ENCODE measurements around the gene GRIA4. TPM values are rescaled to one million over a fixed set of nuclear protein-coding genes. Genes with fewer than 3 reads are reported as not detected.

GRIA4 gene
- polyA plus RNA-seq, 3 donors, result not detected

DNA sequence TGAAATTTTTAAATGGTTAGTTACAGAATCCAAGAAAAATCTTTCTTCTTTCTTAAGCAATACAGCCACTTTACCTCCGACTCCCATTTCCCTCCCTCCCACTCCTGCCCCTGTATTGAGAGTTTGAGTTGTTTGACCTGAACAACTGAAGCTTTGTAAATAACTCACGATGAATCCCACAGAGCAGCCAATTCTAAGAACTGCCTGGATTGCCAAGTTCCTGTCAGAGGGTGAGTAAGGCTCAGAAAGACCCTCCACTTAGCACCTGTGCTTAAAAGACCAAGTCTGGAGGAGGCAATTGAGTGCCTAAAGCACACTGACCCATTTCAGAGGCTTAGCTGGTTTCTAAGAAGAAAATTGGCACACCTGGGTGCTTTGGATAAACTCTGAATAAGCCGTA is 253.7 kb downstream of the GRIA4 start:
- no peaks in the 10 kb centered on the region for H3K79me2 ChIP-seq (ENCODE audit: insufficient read depth, low read length)
- Mint-ChIP-seq H3K4me1 (no peaks in the 10 kb centered on the region), H3K36me3 (no peaks in the 10 kb centered on the region), H3K27ac (no peak overlapping the region), H3K27me3 (ENCODE audit: low read depth in 3 of 3) (peaks cover 0 to 1% (median 0%) of the 10 kb centered on the region in 3 donors), H3K4me3 (no peak overlapping the region), H3K9me3 (no peaks in the 10 kb centered on the region)
- H3K9ac ChIP-seq (ENCODE audit: insufficient read depth, low read length, poor library complexity, severe bottlenecking), result no peak overlapping the region
- H3K4me1 ChIP-seq (ENCODE audit: control insufficient read depth in 1 of 2, insufficient read depth in 2 of 2, low read length in 2 of 2), result no peaks in the 10 kb centered on the region
- no peak overlapping the region for H2AFZ ChIP-seq (ENCODE audit: insufficient read depth, low read depth, low read length, poor library complexity, severe bottlenecking)
- no peaks in the 10 kb centered on the region for H3K36me3 ChIP-seq (replicated peaks in 1 of 2; ENCODE audit: control insufficient read depth in 1 of 2, insufficient read depth in 2 of 2, low read length in 2 of 2)
- no CpG with 5 or more reads among the region's 3 CpGs for WGBS (ENCODE audit: insufficient coverage)
- DNase-seq, result no peak
- H3K4me2 ChIP-seq (replicated peaks; ENCODE audit: extremely low read depth, low read length, poor library complexity, severe bottlenecking), result no peak overlapping the region
- TF ChIP-seq, protein P1, sequence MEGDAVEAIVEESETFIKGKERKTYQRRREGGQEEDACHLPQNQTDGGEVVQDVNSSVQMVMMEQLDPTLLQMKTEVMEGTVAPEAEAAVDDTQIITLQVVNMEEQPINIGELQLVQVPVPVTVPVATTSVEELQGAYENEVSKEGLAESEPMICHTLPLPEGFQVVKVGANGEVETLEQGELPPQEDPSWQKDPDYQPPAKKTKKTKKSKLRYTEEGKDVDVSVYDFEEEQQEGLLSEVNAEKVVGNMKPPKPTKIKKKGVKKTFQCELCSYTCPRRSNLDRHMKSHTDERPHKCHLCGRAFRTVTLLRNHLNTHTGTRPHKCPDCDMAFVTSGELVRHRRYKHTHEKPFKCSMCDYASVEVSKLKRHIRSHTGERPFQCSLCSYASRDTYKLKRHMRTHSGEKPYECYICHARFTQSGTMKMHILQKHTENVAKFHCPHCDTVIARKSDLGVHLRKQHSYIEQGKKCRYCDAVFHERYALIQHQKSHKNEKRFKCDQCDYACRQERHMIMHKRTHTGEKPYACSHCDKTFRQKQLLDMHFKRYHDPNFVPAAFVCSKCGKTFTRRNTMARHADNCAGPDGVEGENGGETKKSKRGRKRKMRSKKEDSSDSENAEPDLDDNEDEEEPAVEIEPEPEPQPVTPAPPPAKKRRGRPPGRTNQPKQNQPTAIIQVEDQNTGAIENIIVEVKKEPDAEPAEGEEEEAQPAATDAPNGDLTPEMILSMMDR (IDR thresholded peaks at IDR 0.05), result no peak
- H4K20me1 ChIP-seq (ENCODE audit: insufficient read depth, low read length), result no peaks in the 10 kb centered on the region
- no peak overlapping the region for H3K27ac ChIP-seq (ENCODE audit: low read depth in 1 of 2, low read length in 2 of 2)
- H3K4me3 ChIP-seq (replicated peaks in 1 of 3; ENCODE audit: low read depth in 2 of 3, low read length in 3 of 3), result no peak overlapping the region
- no peaks in the 10 kb centered on the region for H3K9me3 ChIP-seq (replicated peaks in 1 of 2; ENCODE audit: control insufficient read depth in 1 of 2, insufficient read depth in 1 of 2, low read length in 2 of 2)
- H3K27me3 ChIP-seq (ENCODE audit: control insufficient read depth in 2 of 2, insufficient read depth in 2 of 2, low read length in 2 of 2), result no peaks in the 10 kb centered on the region
- intact Hi-C loops (cut with micrococcal nuclease), result loop anchor here in 1 of 2 donors (10.0 kb wide), 1 partner anchor 1259 kb away; no protein-coding TSS in a partner anchor

DNA sequence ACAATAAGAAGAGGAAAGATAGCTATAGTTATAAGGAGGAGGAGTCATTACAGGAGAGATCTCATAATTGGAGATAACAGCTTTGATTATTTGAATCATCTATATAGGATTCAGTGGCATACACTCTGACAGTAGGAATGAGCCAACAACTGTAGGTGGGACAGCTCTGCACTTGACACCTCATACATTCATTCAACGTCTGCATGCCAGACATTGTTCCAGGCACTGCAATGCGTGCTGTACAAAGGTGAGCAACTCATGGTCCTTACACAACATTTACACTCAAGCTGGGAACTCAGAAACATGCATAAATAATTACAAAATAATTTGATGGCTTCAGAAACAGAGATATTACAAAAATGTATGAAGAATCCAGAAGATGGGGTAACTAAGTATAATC is 257.9 kb downstream of the GRIA4 start:
- intact Hi-C loops (cut with micrococcal nuclease), result loop anchor here in 1 of 2 donors (10.0 kb wide), 1 partner anchor 1263 kb away; no protein-coding TSS in a partner anchor
- no peak overlapping the region for H3K27ac ChIP-seq (ENCODE audit: low read depth in 1 of 2, low read length in 2 of 2)
- H3K9ac ChIP-seq (ENCODE audit: insufficient read depth, low read length, poor library complexity, severe bottlenecking), result no peak overlapping the region
- no peaks in the 10 kb centered on the region for H3K4me1 Mint-ChIP-seq
- peaks cover 0 to 1% (median 0%) of the 10 kb centered on the region in 3 donors for H3K27me3 Mint-ChIP-seq (ENCODE audit: low read depth in 3 of 3)
- no peaks in the 10 kb centered on the region for H3K27me3 ChIP-seq (ENCODE audit: control insufficient read depth in 2 of 2, insufficient read depth in 2 of 2, low read length in 2 of 2)
- H3K4me1 ChIP-seq (ENCODE audit: control insufficient read depth in 1 of 2, insufficient read depth in 2 of 2, low read length in 2 of 2), result no peaks in the 10 kb centered on the region
- H4K20me1 ChIP-seq (ENCODE audit: insufficient read depth, low read length), result no peaks in the 10 kb centered on the region
- H2AFZ ChIP-seq (ENCODE audit: insufficient read depth, low read depth, low read length, poor library complexity, severe bottlenecking), result no peak overlapping the region
- TF ChIP-seq, protein P1 (IDR thresholded peaks at IDR 0.05), result no peak
- no peak overlapping the region for H3K4me2 ChIP-seq (replicated peaks; ENCODE audit: extremely low read depth, low read length, poor library complexity, severe bottlenecking)
- H3K4me3 ChIP-seq (replicated peaks in 1 of 3; ENCODE audit: low read depth in 2 of 3, low read length in 3 of 3), result no peak overlapping the region
- DNase-seq, result no peak
- H3K79me2 ChIP-seq (ENCODE audit: insufficient read depth, low read length), result no peaks in the 10 kb centered on the region
- H3K27ac Mint-ChIP-seq, result peak overlapping the region in 1 of 7 donors; percentile 6
- no peaks in the 10 kb centered on the region for H3K9me3 ChIP-seq (replicated peaks in 1 of 2; ENCODE audit: control insufficient read depth in 1 of 2, insufficient read depth in 1 of 2, low read length in 2 of 2)
- WGBS (ENCODE audit: insufficient coverage), result 83% methylated on average over 1 of the region's 2 CpGs
- no peaks in the 10 kb centered on the region for H3K36me3 Mint-ChIP-seq
- peak overlapping the region in 1 of 2 donors; percentile 35 for H3K4me3 Mint-ChIP-seq
- no peaks in the 10 kb centered on the region for H3K36me3 ChIP-seq (replicated peaks in 1 of 2; ENCODE audit: control insufficient read depth in 1 of 2, insufficient read depth in 2 of 2, low read length in 2 of 2)
- no peaks in the 10 kb centered on the region for H3K9me3 Mint-ChIP-seq
